ENCODE measurements around the gene DUSP5.

DUSP5 gene

DNA sequence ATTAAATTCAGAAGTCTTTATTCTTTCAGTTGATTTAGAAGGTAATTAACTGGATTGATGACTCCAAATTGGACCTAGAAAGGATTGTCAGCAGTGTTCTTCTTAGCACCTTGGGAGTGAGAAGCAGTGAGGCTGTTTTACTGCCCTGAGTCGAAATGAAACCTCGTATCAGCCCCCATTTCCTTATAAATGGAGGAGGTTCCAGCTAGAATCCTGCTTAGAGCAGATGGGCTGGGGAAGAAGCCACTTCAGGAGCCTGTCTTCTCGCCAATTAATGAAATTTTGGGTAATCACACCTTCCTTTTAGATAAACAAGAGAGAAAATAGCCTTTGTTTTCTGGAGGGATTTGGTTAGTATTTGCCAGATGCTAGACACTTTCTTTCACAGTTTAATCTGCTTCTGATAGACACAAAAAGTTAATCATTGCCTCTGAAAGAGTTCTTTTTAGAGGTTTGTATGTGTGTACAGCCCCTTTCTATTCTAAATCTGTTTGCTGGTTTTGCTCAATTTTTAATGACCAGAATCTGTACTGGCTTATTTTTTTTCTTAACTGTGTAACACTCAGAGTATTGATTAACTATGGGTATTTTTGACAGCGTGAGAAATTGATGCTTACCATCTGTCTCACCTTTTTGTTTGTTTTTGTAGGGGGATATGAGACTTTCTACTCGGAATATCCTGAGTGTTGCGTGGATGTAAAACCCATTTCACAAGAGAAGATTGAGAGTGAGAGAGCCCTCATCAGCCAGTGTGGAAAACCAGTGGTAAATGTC lies 4.6 kb downstream of the DUSP5 start:
- DNase-seq: no peak

DNA sequence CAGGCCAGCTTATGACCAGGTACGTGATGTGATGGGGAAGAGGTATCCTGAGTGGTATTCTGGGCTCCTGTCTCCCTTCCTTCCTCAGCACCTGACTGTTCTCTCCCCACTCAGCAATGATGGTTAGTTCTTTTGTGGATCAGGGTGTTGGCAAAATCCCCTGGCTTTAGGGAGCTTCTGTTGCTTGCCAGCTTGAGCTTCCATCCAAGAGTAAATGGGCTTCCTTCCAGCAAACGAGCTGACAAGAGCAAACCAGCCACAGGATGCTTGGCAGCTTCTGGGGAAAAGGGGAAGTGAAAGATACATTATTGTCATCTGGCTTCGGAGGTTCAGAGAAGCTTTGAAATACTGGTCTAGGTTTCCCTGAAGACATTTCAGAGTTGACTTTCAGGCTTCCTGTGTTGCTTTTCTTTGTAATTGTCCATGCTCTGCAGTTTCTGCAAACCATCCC lies 5.2 kb downstream of the DUSP5 start:
- peak; percentile 91 for DNase-seq

DNA sequence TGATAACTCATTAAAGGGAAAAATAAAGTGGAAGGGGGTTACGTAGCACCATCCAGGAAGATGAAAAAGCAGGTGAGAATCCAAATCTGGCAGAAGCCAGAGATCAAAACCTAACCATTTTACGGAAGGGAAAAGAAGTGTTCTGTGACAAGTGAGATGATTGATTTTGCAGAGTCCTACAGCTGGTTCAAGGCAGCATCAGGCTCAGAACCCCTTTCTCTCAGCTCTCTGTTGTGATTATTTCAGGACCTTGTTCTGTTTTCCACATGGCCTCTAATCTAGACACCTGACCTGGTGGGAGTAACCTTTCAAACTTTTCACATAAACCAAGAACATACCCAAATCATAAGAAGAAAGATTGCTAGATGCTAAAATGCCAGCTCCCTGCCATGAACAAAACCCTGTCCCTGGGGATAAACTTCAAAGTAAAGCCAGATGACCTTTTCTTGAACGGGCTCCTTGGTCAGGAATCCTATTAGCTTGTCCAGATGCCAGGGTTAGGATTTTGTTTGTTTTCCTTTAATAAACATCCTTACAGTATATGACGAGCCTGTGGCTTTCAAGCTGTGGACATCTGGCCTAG lies 5.9 kb downstream of the DUSP5 start:
- no peak for DNase-seq

DNA sequence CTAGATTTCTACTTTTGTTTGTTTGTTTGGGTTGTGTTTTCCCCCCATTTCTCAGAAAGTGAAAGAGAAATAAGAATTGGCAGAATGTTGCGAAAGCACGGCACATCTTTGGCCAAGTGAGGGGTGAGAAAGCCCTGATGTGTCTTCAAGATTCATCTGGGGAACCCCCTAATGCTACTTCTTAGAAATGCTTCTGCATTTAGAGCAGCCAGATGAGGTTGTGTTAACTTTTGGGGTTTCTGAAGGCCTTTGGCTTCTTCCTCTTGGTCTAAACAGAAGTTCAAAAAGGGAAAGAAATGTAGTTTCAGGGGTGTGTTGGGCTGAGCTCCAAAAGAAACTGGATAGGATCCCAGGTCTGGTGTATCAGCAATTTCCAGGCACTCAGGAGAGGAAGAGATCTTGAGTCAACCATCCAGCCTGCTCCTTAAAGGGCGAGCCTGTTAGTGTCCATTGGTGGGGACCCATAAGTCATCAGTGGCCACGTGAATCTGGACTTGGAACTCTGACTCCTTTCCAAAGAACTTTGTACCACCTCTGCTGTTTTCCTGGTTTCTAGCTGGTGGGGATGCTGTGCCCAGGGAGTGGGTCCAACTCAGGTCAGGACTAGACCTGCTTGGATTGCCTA lies 6.5 kb downstream of the DUSP5 start:
- DNase-seq: peak; percentile 85

DNA sequence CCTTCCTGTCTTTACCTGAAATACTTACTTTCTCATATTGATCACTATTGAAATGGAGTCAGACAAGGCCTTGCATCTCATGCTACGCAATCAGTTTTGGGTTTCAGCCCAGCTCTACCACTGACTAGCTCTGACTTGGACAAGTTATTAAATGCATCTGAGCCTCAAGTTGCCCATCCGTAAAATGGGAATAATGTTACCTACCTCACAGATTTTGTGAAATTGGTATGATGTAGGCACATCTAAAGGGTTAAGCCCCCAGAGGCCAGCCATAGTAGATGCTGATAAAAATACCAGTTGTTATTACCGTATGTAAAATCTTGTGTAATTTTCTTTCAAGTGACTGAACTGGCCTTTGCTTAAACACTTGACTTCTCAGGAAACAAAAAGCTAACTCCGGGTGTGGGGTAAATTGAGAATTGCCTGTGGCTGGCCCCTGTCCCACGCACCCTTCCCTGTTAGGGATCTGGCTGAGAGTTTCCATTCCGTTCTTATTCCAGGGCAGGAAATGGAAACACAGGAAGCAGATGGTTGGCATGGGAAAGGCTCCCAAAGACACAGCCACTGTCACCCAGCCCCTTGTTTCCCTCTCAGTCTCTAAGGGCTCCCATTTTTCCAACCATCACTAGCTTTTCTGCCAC lies 7.5 kb downstream of the DUSP5 start:
- no peak for DNase-seq

DNA sequence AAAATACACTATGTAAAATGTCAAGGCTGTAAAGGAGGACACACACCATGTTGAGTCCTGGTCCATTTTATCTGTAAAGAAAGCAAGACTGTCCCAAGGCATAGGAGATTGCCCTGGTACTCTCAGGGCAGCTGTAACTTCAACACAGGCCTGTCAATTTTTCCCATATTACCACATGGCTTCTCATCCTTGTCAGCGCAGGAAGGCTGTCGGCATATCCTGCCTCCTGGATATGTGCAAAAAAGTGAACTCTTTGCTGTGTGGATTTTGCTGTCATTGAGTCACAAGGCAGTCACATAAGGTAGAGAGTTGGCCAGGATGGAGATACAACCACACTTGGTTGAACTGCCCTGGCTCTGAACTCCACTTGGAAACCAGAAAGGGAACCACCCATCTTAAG lies 8.7 kb downstream of the DUSP5 start:
- no peak for DNase-seq

GRCh38 chr10:110507346-110507745 lies 9.6 kb downstream of the DUSP5 start:
- DNase-seq: no peak

DNA sequence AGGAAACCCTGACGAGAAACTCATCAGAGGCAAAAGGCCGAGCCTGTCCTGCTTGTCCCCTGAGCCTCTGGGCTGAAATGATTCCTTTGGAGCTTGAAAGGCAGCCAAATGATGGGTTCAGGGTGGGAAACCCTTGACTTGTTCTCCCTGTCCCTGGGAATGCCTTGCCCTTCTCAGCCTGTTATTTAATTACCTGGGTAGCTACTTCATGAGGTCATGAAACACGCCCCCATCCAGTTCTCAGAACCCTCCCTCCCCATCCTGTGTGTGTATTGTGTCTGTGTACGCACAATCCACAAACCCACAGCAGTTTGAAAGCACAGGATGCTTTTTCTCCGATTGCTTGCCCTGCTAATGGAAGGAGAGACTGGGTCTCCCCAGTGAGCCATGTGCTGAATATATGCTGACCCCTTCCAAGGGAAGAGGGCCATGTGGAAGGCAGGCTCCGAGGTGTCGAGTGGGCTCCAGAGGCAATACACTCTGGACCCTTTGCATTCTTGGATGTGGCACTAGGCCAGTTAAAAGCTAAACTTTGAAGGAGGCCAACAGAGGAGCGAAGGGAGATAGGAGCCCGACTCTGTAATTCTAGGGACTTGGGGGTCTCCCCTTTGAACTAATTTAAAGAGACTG lies 10.6 kb downstream of the DUSP5 start:
- no peak for DNase-seq

- no peak for DNase-seq
Observed at GRCh38 chr10:110508806-110509544, 11.3 kb downstream of the DUSP5 start.

DNA sequence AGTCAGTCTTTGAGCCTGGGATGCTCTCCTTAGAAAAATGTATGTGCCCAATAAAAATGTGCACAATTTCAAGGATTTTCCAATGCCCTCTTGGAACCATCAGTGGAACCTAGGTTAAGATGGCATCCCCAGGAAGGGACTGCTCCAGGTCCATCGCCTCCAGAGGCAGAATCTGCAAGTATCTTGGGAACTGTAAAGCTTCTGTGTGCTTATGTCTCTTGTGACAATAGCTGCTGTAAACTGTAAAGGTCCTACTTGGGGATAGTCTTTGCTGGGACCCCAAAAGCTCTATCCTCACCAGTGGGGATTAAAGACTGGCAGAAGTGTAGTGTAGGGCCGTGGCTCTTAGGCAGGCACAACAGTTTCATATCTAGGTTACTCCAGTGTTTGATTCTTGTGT lies 11.9 kb downstream of the DUSP5 start:
- no peak for DNase-seq

DNA sequence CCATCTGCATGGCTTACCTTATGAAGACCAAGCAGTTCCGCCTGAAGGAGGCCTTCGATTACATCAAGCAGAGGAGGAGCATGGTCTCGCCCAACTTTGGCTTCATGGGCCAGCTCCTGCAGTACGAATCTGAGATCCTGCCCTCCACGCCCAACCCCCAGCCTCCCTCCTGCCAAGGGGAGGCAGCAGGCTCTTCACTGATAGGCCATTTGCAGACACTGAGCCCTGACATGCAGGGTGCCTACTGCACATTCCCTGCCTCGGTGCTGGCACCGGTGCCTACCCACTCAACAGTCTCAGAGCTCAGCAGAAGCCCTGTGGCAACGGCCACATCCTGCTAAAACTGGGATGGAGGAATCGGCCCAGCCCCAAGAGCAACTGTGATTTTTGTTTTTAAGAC lies 12.4 kb downstream of the DUSP5 start:
- DNase-seq: no peak

DNA sequence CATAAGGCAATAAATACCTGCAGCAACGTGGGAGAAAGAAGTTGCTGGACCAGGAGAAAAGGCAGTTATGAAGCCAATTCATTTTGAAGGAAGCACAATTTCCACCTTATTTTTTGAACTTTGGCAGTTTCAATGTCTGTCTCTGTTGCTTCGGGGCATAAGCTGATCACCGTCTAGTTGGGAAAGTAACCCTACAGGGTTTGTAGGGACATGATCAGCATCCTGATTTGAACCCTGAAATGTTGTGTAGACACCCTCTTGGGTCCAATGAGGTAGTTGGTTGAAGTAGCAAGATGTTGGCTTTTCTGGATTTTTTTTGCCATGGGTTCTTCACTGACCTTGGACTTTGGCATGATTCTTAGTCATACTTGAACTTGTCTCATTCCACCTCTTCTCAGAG lies 13.0 kb downstream of the DUSP5 start:
- no peak for DNase-seq

DNA sequence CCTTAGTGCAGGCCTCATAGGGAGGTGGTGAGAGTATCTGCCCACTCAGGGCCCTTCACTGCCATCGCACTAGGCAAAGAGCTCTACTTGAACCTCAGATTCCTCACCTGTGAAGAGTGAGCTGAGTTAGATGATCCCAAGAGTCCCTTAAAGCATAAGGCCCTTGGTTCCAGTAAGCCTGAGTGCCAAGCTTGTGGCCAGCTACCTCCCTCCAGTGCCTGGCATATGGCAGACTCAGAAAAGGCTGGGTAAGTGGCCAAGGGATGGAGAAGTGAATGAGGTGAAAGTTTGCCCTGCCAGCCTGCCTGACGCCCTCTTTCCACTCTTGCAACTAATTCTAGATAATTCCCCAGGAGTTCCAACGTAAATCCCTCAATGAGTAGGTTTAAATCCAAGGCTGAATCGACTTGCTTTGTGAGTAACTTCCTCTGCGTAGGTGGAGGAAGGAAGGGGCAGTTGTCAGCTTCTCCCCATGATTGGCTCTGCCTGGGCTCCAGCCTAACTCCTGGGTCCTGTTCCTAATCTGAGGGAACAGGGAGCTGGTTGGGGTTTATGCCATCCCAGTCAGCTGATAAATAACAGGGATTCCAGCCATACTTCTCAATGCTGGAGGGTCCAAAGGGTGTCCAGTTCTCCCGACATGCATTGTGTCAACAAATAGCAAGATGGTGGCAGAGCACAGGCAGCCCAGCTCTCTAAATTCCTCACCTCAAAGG lies 14.2 kb downstream of the DUSP5 start:
- no peak for DNase-seq

DNA sequence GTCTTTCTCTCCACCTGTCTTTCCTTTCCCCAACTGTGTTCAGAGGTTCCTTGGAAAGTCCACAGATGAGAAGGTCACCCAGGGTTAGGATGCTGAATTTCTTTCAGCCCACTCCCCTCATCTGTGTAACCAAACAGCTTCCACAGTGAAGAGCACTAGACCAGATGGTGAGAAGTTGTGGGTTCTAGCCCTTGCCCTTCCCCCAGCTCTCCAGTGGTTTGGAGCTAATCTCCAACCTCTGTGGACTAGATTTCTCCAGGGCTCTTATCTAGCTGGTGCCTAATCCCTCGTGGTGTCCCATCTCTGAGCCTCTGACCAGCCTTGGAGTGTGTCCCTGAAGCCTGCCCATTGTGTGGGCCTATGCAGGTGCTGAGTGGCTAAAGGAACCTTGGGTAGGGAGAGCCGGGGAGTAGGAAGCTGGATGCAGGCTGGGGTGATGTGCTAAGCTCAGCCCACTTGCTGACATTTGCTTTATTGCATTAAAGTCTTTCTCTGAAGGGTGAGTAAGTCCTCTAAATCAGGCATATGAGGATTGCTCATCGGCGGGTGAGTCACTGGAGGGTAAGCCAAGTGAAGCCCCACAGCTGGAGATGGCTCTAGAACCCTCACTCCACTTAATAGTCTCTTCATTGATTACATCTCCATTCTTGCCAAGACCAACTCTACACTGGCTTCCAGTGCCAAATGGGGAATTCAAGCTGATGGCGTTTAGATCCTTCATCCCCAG lies 14.9 kb downstream of the DUSP5 start:
- peak; percentile 28 for DNase-seq

DNA sequence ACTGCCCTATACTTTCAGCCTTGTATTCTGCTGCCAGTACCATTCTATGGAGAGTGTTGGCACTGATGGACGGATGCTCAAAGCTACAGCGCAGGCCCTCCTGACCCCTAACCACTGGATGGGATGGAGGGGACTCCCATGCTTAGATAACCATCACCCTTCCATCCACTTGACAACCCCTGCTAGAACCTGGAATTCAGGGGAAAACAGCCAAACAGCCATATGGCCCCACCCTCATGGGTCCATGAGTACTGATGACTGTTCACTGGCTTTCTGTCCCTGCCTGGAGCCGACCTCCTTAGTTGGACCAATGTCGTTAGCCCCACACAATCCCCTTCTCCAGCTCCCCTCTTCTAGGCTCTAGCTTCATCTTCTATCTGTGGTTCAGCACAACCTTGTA lies 16.2 kb downstream of the DUSP5 start:
- DNase-seq: no peak

DNA sequence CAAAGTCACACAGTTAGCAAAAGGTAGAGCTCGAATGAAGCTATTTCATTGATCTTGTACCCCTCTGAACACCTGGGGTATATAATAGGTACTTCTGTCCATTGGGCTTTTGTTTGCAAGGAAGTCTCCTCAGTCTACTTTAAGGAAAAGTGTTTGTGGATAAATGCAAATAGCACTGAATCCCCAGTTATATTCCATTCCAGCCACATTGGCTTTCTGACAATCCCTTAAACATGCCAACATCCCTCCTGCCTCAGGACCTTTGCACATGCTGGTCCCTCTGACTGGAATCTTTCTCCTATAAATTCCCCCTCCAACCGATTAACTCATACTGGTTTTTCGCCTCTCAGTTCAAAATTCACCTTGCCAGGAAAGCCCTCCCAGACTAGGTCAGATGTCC lies 17.1 kb downstream of the DUSP5 start:
- no peak for DNase-seq

DNA sequence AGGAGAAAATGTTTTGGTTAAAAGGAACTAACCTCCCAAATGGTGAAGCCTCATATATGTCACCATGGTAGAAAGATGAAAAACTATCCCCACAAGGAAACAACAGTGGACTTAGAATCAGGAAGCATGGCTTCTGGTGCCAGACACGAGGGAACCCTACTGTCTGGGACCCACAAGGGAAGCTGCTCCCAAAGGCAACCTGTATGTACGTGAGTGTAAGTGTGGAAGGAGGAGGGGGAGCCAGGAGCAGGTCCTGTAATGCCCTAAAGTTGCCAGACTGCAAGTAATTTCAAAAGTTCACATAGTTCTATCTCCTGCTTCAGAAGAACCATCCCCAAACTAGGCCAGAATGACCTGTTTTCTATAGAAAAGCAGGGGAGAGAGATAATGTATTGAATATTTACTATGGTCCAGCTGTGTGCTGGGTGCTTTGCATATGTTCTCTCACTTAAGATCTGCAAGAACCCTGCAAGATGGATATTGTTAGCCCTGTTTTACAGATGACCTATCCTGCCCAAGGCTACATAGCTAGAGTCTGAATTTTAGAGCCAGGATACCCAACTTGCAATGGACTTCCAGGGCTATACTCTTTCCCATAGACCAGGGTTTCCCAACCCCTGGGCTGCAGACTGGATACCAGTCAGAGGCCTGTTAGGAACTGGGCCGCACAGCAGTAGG lies 19.2 kb downstream of the DUSP5 start:
- DNase-seq: no peak

- peak; percentile 35 for DNase-seq
Observed at GRCh38 chr10:110522365-110522988, 24.8 kb downstream of the DUSP5 start.

- DNase-seq: no peak
Observed at GRCh38 chr10:110523736-110524135, 26.0 kb downstream of the DUSP5 start.

All from hematopoietic multipotent progenitor cell treated with erythropoietin and hydrocortisone succinate and interleukin-3 and kit ligand, for 4 days (in vitro differentiated cells).